ENCODE data around the gene CACNB2. TPM values are rescaled to one million over a fixed set of nuclear protein-coding genes. Genes with fewer than 3 reads are reported as not detected.

The CACNB2 gene
- total RNA-seq, 1 donor from 2014 or later, result 2.2 TPM

- Mint-ChIP-seq H3K36me3 (ENCODE audit: low read depth) (peaks cover 18% of the 10 kb centered on the region), H3K27ac (ENCODE audit: unreplicated experiment) (no peak overlapping the region), H3K4me3 (no peak overlapping the region), H3K27me3 (ENCODE audit: low read depth) (no peaks in the 10 kb centered on the region), H3K4me1 (peaks cover 6% of the 10 kb centered on the region), H3K9me3 (no peaks in the 10 kb centered on the region)
- TF ChIP-seq, protein P1, sequence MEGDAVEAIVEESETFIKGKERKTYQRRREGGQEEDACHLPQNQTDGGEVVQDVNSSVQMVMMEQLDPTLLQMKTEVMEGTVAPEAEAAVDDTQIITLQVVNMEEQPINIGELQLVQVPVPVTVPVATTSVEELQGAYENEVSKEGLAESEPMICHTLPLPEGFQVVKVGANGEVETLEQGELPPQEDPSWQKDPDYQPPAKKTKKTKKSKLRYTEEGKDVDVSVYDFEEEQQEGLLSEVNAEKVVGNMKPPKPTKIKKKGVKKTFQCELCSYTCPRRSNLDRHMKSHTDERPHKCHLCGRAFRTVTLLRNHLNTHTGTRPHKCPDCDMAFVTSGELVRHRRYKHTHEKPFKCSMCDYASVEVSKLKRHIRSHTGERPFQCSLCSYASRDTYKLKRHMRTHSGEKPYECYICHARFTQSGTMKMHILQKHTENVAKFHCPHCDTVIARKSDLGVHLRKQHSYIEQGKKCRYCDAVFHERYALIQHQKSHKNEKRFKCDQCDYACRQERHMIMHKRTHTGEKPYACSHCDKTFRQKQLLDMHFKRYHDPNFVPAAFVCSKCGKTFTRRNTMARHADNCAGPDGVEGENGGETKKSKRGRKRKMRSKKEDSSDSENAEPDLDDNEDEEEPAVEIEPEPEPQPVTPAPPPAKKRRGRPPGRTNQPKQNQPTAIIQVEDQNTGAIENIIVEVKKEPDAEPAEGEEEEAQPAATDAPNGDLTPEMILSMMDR (conservative IDR thresholded peaks at IDR 0.05), result no peak
- no peak for DNase-seq (ENCODE audit: low read depth, low spot score)
These were observed 405.5 kb downstream of the CACNB2 start for GRCh38 chr10:18545621-18546305.

GRCh38 chr10:18549105-18549504 lies 408.9 kb downstream of the CACNB2 start:
- peaks cover 6% of the 10 kb centered on the region for H3K4me1 Mint-ChIP-seq
- no peak for DNase-seq (ENCODE audit: low read depth, low spot score)
- H3K36me3 Mint-ChIP-seq (ENCODE audit: low read depth), result peaks cover 23% of the 10 kb centered on the region
- no peaks in the 10 kb centered on the region for H3K27me3 Mint-ChIP-seq (ENCODE audit: low read depth)
- no peaks in the 10 kb centered on the region for H3K9me3 Mint-ChIP-seq
- no peak overlapping the region for H3K4me3 Mint-ChIP-seq
- no peak overlapping the region for H3K27ac Mint-ChIP-seq (ENCODE audit: unreplicated experiment)
- TF ChIP-seq, protein P1 (conservative IDR thresholded peaks at IDR 0.05), result no peak

- H3K27ac Mint-ChIP-seq (ENCODE audit: unreplicated experiment), result no peak overlapping the region
- H3K4me1 Mint-ChIP-seq, result no peaks in the 10 kb centered on the region
- no peak for DNase-seq (ENCODE audit: low read depth, low spot score)
- no peaks in the 10 kb centered on the region for H3K9me3 Mint-ChIP-seq
- TF ChIP-seq, protein P1 (conservative IDR thresholded peaks at IDR 0.05), result no peak
- H3K27me3 Mint-ChIP-seq (ENCODE audit: low read depth), result no peaks in the 10 kb centered on the region
- no peak overlapping the region for H3K4me3 Mint-ChIP-seq
- H3K36me3 Mint-ChIP-seq (ENCODE audit: low read depth), result peaks cover 23% of the 10 kb centered on the region
These were observed 411.2 kb downstream of the CACNB2 start for GRCh38 chr10:18551473-18551872.

GRCh38 chr10:18554479-18554878 lies 414.3 kb downstream of the CACNB2 start:
- no peaks in the 10 kb centered on the region for H3K4me1 Mint-ChIP-seq
- TF ChIP-seq, protein P1 (conservative IDR thresholded peaks at IDR 0.05), result no peak
- no peak for DNase-seq (ENCODE audit: low read depth, low spot score)
- no peak overlapping the region for H3K4me3 Mint-ChIP-seq
- H3K9me3 Mint-ChIP-seq, result no peaks in the 10 kb centered on the region
- H3K27me3 Mint-ChIP-seq (ENCODE audit: low read depth), result no peaks in the 10 kb centered on the region
- no peak overlapping the region for H3K27ac Mint-ChIP-seq (ENCODE audit: unreplicated experiment)
- H3K36me3 Mint-ChIP-seq (ENCODE audit: low read depth), result peaks cover 16% of the 10 kb centered on the region

DNA sequence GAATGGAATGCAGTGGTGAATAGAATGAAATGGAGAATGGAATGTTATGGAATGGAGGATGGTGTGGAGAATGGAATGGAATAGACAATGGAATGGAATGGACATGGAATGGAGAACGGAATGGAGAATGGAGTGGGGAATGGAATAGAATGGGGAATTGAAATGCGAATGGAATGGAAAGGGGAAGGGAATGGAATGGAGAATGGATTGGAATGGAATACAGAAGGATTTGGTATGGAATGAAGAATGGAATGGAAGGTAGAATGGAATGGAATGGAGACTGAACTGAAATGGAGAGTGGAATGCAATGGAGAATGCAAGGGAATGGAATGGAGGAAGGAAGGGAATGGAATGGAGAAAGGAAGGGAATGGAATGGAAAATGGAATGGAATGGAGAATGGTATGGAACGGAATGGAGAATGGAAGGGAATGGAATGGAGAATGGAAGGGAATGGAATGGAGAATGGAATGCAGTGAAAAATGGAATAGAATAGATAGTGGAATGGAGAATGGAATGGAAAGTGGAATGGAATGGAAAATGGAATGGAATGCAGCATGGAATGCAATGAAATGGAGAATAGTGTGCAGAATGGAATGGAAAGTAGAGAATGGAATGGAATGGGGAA lies 416.4 kb downstream of the CACNB2 start:
- Mint-ChIP-seq H3K27me3 (ENCODE audit: low read depth) (no peaks in the 10 kb centered on the region), H3K4me1 (no peaks in the 10 kb centered on the region), H3K9me3 (no peaks in the 10 kb centered on the region), H3K27ac (ENCODE audit: unreplicated experiment) (no peak overlapping the region), H3K36me3 (ENCODE audit: low read depth) (peaks cover 3% of the 10 kb centered on the region), H3K4me3 (no peak overlapping the region)
- TF ChIP-seq, protein P1 (conservative IDR thresholded peaks at IDR 0.05), result no peak
- DNase-seq (ENCODE audit: low read depth, low spot score), result no peak
